ENCODE data around the gene SHROOM1.

SHROOM1 gene

DNA sequence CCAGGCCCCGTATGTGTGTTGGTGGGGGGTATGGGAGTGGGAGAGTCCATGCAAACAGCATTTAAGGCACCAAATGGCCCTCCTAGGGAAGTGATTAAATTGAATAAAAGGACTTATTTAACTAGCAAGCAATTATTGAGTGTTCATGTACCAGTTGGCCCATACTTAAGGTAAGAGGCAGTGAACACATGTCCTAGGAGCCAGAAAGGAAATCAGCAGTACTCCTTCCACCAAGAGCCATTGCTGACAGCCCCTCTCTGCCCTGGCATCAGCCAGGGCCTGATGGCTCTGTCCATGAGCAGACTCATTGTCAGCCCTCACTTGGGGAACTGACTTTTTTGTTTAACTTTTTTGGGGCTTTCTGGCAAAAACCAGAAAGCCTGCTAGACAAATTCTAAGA, 10.4 kb upstream of the SHROOM1 start:
- no peaks in the 10 kb centered on the region for H3K9me3 ChIP-seq (ENCODE audit: low read length)
- no peak overlapping the region for H3K4me3 ChIP-seq (ENCODE audit: low read length)
- H3K36me3 ChIP-seq (ENCODE audit: insufficient read depth, low read length), result no peaks in the 10 kb centered on the region
- peaks cover 27% of the 10 kb centered on the region for H3K27me3 ChIP-seq (ENCODE audit: insufficient read depth, low read length)
- H3K4me1 ChIP-seq (ENCODE audit: insufficient read depth, low read length), result peaks cover 5% of the 10 kb centered on the region
- no peak overlapping the region for H2AFZ ChIP-seq (ENCODE audit: low read depth, low read length)

DNA sequence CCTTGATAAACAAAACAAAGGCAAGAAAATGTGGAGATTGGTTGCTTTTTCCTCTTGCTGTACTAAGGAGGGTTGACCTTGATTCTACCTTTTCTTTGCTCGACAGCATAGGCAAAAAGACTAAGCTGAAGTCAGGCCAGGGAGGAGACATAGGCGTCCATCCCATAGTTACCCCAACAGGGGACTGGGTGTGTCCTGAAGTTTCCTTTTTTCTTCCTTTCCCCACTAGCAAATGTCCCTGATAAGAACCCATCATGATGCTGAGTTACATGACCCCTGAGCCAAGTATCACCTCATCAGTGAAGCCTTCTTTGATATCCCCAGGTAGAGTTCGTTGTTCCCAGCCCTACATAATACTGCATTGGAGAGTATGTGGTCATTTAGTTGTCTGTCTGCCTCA, 9.9 kb upstream of the SHROOM1 start:
- H3K27me3 ChIP-seq (ENCODE audit: insufficient read depth, low read length), result peaks cover 27% of the 10 kb centered on the region
- no peaks in the 10 kb centered on the region for H3K9me3 ChIP-seq (ENCODE audit: low read length)
- no peak overlapping the region for H3K4me3 ChIP-seq (ENCODE audit: low read length)
- no peak overlapping the region for H2AFZ ChIP-seq (ENCODE audit: low read depth, low read length)
- peaks cover 5% of the 10 kb centered on the region for H3K4me1 ChIP-seq (ENCODE audit: insufficient read depth, low read length)
- no peaks in the 10 kb centered on the region for H3K36me3 ChIP-seq (ENCODE audit: insufficient read depth, low read length)

DNA sequence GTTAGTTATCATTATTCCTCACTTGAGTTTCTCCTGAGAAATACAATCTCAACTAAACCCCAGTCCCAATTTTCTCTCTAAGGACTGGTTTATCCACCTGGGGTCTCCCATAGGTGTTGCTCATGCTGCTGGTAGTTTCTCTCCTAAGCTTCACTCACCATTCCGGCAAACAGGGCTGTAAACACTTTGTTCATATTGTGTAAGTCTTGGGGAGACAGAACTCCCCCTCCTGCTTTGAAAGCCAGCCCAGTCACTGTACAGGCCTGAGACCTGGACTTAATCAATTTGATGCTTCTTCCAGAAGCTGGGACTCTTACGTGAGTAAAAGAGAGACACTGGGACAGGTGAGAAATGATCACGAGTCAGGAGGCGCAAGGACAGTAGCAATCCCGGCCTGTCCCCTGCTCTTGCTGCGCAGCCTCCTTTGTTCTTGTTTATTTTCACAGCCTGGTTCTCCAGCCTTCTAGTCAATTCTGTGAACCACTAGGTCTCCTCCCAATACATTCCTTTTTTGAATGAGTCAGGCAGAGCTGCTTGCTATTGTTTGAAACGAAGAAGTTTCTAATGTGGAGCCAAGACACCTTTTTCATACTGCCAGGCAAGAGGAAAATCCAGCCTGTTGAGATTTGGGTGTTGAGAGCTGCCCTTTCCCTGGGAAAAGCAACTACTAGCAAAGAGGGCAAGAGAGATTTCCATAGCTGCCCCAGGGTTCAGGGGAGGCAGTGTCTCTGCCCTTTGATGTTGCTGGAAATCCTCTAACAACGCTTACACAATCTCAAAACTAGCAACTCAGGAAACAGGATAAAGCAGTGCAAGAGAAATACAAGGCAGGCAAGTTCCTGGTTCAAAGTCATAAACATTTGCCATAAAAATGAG, 9.2 kb upstream of the SHROOM1 start:
- H3K4me3 ChIP-seq (ENCODE audit: low read length), result no peak overlapping the region
- H2AFZ ChIP-seq (ENCODE audit: low read depth, low read length), result no peak overlapping the region
- H3K4me1 ChIP-seq (ENCODE audit: insufficient read depth, low read length), result peaks cover 5% of the 10 kb centered on the region
- peaks cover 25% of the 10 kb centered on the region for H3K27me3 ChIP-seq (ENCODE audit: insufficient read depth, low read length)
- H3K9me3 ChIP-seq (ENCODE audit: low read length), result no peaks in the 10 kb centered on the region
- no peaks in the 10 kb centered on the region for H3K36me3 ChIP-seq (ENCODE audit: insufficient read depth, low read length)

DNA sequence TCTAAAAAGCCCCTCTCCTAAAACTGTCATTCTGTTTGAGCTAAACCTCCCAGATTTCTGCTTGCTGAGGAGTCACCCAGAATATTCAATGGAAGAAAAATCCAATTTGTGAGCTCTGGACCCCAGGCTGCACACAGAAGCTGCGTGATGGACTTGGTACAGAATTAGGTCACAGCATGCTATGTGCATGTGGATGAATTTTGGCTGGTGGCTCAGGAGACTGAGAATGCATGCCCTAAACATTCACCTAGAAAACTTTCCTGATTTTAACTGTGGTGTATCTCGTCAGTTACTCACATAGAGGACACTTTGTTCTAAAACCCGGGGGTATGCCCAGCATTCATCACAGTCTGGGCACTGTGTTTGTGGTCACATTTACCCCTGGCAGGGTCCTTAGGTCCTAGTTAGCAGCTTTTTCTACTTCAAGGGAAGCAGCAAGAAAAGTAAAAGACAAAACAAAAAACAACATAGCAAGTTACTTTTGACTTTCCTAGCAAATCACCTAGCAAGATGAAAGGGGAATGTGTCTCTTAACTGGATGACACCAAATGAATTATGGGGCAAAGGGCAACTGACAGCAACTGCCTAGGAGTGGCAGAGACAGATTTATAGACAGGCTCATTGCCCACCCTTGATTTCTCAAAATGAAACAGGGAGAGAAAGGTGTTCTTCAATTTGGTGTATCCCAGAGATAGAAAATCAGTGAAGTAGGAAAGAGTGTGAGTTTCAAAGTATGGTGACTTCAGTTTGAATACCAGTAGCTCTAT, 8.3 kb upstream of the SHROOM1 start:
- peaks cover 5% of the 10 kb centered on the region for H3K4me1 ChIP-seq (ENCODE audit: insufficient read depth, low read length)
- H3K9me3 ChIP-seq (ENCODE audit: low read length), result no peaks in the 10 kb centered on the region
- peaks cover 32% of the 10 kb centered on the region for H3K27me3 ChIP-seq (ENCODE audit: insufficient read depth, low read length)
- no peaks in the 10 kb centered on the region for H3K36me3 ChIP-seq (ENCODE audit: insufficient read depth, low read length)
- H2AFZ ChIP-seq (ENCODE audit: low read depth, low read length), result no peak overlapping the region
- H3K4me3 ChIP-seq (ENCODE audit: low read length), result no peak overlapping the region

- Histone ChIP-seq H3K27me3 (ENCODE audit: insufficient read depth, low read length) (peaks cover 40% of the 10 kb centered on the region), H3K9me3 (ENCODE audit: low read length) (no peaks in the 10 kb centered on the region), H3K4me1 (ENCODE audit: insufficient read depth, low read length) (peaks cover 5% of the 10 kb centered on the region), H3K36me3 (ENCODE audit: insufficient read depth, low read length) (no peaks in the 10 kb centered on the region), H3K4me3 (ENCODE audit: low read length) (no peak overlapping the region), H2AFZ (ENCODE audit: low read depth, low read length) (no peak overlapping the region)
Observed at GRCh38 chr5:132837868-132838267, 7.4 kb upstream of the SHROOM1 start.

DNA sequence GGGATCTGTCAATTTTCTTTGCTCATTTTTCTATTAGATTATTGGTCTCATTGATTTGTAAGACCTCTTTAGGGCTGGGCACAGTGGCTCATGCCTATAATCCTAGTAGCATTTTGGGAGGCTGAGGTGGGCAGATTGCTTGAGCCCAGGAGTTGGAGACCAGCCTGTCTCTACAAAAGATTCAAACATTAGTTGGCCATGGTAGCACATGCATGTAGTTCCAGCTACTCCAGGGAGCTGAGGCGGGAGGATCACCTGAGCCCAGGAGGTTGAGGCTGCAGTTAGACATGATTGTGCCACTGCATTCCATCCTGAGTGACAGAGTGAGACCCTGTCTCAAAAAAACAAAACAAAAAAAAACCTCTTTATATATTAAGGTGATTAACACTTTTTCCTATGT, 6.4 kb upstream of the SHROOM1 start:
- Histone ChIP-seq H3K9me3 (ENCODE audit: low read length) (no peaks in the 10 kb centered on the region), H3K4me3 (ENCODE audit: low read length) (no peak overlapping the region), H3K36me3 (ENCODE audit: insufficient read depth, low read length) (no peaks in the 10 kb centered on the region), H3K27me3 (ENCODE audit: insufficient read depth, low read length) (peaks cover 45% of the 10 kb centered on the region), H3K4me1 (ENCODE audit: insufficient read depth, low read length) (peaks cover 5% of the 10 kb centered on the region), H2AFZ (ENCODE audit: low read depth, low read length) (no peak overlapping the region)

DNA sequence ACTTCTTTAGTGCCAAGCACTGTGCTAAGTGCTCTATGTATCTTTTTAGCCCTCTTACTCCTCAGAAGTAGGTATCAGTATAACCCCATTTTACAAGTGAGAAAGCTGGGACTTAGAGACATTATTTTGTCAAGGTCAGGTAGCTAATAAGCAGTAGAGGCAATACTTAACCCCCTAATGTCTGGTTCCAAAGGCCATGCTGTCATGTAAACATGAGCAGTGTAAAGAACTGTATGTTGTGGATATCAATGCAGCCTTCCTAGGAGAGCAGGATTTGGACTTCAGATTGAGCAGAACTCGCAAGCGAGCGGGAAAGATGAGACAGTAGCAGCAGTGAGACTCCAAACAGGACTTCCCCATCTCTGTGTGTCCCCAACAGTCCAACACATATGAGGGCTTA, 3.6 kb upstream of the SHROOM1 start:
- Histone ChIP-seq H3K36me3 (ENCODE audit: insufficient read depth, low read length) (no peaks in the 10 kb centered on the region), H3K4me1 (ENCODE audit: insufficient read depth, low read length) (no peaks in the 10 kb centered on the region), H3K4me3 (ENCODE audit: low read length) (no peak overlapping the region), H3K27me3 (ENCODE audit: insufficient read depth, low read length) (peaks cover 54% of the 10 kb centered on the region), H3K9me3 (ENCODE audit: low read length) (no peaks in the 10 kb centered on the region), H2AFZ (ENCODE audit: low read depth, low read length) (no peak overlapping the region)

GRCh38 chr5:132832612-132833011, 2.2 kb upstream of the SHROOM1 start:
- no peaks in the 10 kb centered on the region for H3K36me3 ChIP-seq (ENCODE audit: insufficient read depth, low read length)
- H3K4me1 ChIP-seq (ENCODE audit: insufficient read depth, low read length), result no peaks in the 10 kb centered on the region
- no peak overlapping the region for H2AFZ ChIP-seq (ENCODE audit: low read depth, low read length)
- peaks cover 62% of the 10 kb centered on the region for H3K27me3 ChIP-seq (ENCODE audit: insufficient read depth, low read length)
- no peaks in the 10 kb centered on the region for H3K9me3 ChIP-seq (ENCODE audit: low read length)
- H3K4me3 ChIP-seq (ENCODE audit: low read length), result no peak overlapping the region

DNA sequence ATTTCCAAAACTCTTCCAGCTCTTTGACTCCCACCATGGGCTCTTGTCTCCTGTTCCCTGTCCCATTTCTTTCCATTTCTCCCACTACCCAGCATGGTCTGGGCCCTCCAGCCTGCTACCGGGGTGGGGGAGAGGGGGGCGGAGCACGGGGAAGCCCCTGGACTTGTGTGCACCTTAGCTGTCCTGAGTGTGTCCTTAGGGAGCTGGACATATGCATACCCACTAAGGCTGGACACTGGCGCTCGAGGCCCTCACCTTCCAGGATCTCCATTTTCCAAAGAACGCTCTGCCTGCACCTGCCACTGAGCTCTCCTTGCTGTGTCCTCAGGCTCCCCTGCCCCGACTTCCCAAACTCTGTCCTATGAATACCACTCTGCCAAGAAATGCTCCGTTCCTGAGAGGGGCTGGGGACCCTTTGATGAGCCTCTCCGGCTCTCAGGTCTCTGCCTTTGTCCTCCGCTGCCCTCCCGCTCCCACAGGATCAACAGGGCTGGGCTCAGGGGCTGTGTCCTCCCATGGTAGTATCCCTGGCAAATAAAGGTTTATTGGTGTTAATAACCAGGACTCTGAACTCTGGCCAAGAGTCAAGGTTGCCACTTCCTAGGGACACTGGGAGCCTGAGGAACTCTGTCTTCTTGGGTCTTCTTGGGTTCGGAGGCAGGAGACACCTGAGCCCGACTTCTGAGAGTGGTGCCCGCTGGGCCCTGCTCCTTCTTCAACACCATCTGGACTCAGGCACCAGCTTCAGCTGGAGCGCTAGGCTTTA, 831 bp upstream of the SHROOM1 start:
- H3K9me3 ChIP-seq (ENCODE audit: low read length), result no peaks in the 10 kb centered on the region
- H2AFZ ChIP-seq (ENCODE audit: low read depth, low read length), result no peak overlapping the region
- no peaks in the 10 kb centered on the region for H3K36me3 ChIP-seq (ENCODE audit: insufficient read depth, low read length)
- H3K27me3 ChIP-seq (ENCODE audit: insufficient read depth, low read length), result peaks cover 65% of the 10 kb centered on the region
- no peaks in the 10 kb centered on the region for H3K4me1 ChIP-seq (ENCODE audit: insufficient read depth, low read length)
- no peak overlapping the region for H3K4me3 ChIP-seq (ENCODE audit: low read length)

DNA sequence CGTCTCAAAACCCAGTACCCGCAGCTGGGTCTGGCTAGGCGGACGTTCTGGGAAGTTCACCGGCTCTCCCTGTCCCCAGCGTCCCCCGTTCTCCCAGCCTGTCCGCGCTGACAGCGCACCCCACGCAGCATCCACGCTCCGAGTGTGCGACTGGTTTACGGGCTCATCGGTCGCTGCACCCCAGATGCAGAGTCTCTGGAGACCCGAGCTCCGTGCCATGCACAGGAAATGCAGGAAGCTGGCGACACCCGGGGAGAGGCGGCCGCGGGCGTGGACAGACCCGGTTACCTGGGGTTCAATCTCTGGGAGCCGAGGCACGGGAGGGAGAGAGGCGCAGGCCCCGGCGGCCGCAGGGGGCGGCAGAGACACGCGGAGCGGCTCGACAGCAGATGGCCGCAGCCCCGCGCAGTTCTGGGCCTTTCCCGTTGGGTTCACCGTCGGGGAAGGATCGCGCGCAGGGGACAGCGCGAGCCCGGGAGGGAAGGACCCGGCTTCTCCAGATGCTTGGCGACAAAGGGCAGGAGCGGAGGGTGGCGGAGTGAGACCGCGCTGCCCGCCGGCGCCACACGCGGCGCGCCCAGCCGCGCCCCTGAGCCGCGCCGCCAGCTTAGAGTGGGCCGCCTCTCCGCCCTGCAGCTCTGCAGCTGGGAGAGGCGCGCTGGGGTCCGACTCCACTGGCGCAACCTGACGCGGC, 558 bp downstream of the SHROOM1 start:
- Histone ChIP-seq H3K36me3 (ENCODE audit: insufficient read depth, low read length) (no peaks in the 10 kb centered on the region), H3K4me3 (ENCODE audit: low read length) (peak overlapping the region; percentile 45), H3K4me1 (ENCODE audit: insufficient read depth, low read length) (no peaks in the 10 kb centered on the region), H3K27me3 (ENCODE audit: insufficient read depth, low read length) (peaks cover 64% of the 10 kb centered on the region), H2AFZ (ENCODE audit: low read depth, low read length) (peak overlapping the region; percentile 84), H3K9me3 (ENCODE audit: low read length) (no peaks in the 10 kb centered on the region)

DNA sequence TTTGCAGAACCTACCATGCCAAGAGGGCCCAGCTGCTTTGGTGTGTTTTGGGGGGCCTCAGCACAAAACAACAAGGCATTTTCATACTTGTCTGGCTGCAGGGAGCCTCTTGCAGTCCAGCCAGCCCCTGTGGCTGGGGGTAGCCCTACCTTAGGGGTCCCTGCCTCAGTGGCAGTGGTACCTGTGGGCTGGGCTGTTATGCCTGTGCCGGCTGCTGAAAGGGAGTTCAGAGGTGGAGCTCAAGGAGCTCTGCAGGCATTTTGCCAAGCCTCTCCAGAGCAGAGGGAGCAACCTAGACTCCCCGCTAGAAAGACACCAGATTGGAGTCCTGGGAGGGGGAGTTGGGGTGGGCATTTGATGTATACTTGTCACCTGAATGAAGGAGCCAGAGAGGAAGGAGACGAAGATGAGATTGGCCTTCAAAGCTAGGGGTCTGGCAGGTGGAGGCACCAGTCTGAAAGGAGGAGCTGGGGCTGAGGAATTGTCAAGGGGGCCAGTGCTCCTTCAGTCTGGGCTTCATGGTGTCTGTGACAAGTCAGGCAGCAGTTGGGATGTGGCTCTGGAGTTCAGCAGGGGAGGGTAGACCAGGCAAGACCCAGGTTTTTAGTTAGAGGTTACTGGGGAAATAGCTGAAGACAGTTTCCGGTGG, 1.5 kb downstream of the SHROOM1 start:
- H3K4me1 ChIP-seq (ENCODE audit: insufficient read depth, low read length), result no peaks in the 10 kb centered on the region
- H3K9me3 ChIP-seq (ENCODE audit: low read length), result no peaks in the 10 kb centered on the region
- no peak overlapping the region for H3K4me3 ChIP-seq (ENCODE audit: low read length)
- no peak overlapping the region for H2AFZ ChIP-seq (ENCODE audit: low read depth, low read length)
- H3K36me3 ChIP-seq (ENCODE audit: insufficient read depth, low read length), result no peaks in the 10 kb centered on the region
- peaks cover 61% of the 10 kb centered on the region for H3K27me3 ChIP-seq (ENCODE audit: insufficient read depth, low read length)

DNA sequence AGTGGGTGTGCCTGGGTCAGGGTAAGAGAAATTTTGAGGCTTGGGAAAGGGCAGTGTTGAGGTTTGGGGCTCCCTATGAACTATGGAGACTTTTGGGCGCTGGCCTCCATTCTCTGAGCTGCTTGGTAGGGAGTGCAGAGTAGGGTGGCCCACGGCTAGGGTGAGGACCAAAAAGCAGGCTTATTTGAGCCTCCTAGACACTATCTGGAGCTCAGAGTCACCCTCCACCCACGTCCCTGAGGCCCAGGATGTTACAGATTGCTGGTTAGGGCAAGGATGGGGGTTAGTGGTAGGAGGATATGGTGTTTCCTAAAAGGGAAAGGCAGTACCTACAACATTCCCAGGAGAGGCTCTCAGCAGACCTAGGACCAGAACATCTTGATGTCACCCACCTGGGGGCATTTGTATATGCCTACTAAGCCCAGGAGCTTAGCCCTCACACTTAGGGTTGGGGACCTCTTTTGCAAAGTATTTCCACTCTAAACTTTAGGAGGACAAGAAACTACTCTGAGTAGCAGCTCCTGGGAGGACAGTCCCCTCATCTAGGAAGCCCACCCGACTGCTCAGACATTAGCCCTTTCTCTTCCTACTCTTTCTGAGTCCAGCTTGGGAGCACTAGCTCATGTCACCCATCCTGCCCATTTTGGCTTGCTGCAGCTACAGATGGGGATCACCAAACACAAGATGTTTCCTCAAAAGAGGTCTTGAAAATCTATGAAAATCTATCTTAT, 2.3 kb downstream of the SHROOM1 start:
- H2AFZ ChIP-seq (ENCODE audit: low read depth, low read length), result no peak overlapping the region
- H3K36me3 ChIP-seq (ENCODE audit: insufficient read depth, low read length), result no peaks in the 10 kb centered on the region
- H3K27me3 ChIP-seq (ENCODE audit: insufficient read depth, low read length), result peaks cover 60% of the 10 kb centered on the region
- no peaks in the 10 kb centered on the region for H3K9me3 ChIP-seq (ENCODE audit: low read length)
- no peaks in the 10 kb centered on the region for H3K4me1 ChIP-seq (ENCODE audit: insufficient read depth, low read length)
- no peak overlapping the region for H3K4me3 ChIP-seq (ENCODE audit: low read length)
